Panc1 (cell line): Measurements from ENCODE around the gene RNF41. TPM values are rescaled to one million over a fixed set of nuclear protein-coding genes. Genes with fewer than 3 reads are reported as not detected.
A peak's percentile ranks its signal among the peaks of the same experiment; 100 is the strongest.

Source experiments
- ATAC-seq: fragments of 200-7000 bp; cut with Tn5 transposase; 2 replicates; pipeline ENCODE4 v1.9.1; 2020; ENCODE audit warnings: mild to moderate bottlenecking, moderate library complexity
- BruUV-seq: library from RNA; stranded (reverse); fragments of 400-500 nt; replicated peaks from 2 replicates; lab custom pipeline; 2021; lab: Mats Ljungman, UMichigan
- CTCF ChIA-PET: fragments of 300-600 bp; sonication (Branson Sonifier 250); formaldehyde crosslinking; loops from one replicate; lab custom pipeline; 2022; ENCODE audit warnings: antibody characterized with exemption; lab: Charles Lee
- POLR2A ChIA-PET: fragments of 300-600 bp; sonication (Branson Sonifier 250); formaldehyde crosslinking; loops from one replicate; lab custom pipeline; 2022; ENCODE audit warnings: antibody characterized with exemption; lab: Charles Lee
- DNase-seq: peaks from one replicate; pipeline ENCODE4 v3.0.0-alpha.2; 2010; ENCODE audit warnings: low read depth, low spot score
- H3K27ac ChIP-seq: 2 replicates; pipeline ENCODE4 v1.5.1; 2011; ENCODE audit warnings: mild to moderate bottlenecking, low read length, inconsistent platforms
- H3K27me3 ChIP-seq: fragments of 200-500 bp; sonication (Bioruptor generic); 2 replicates; pipeline ENCODE4 v1.6.0; 2014; ENCODE audit warnings: low read length, inconsistent platforms; ENCODE audit not compliant: control insufficient read depth, insufficient read depth
- H3K36me3 ChIP-seq: fragments of 200-500 bp; sonication (Bioruptor generic); 2 replicates; pipeline ENCODE4 v1.5.1; 2014; ENCODE audit warnings: inconsistent platforms, mild to moderate bottlenecking, low read length, moderate library complexity; ENCODE audit not compliant: control insufficient read depth, insufficient read depth
- H3K4me1 ChIP-seq: 2 replicates; pipeline ENCODE4 v1.5.1; 2011; ENCODE audit warnings: inconsistent platforms, mild to moderate bottlenecking, low read length, moderate library complexity; ENCODE audit not compliant: control insufficient read depth, insufficient read depth
- H3K4me3 ChIP-seq, 2 experiments: 2 replicates each; pipeline ENCODE4 v1.5.1; 2011 to 2012; ENCODE audit warnings: low read depth in 2 of 2, low read length in 2 of 2, mild to moderate bottlenecking in 2 of 2, inconsistent platforms in 1 of 2, moderate library complexity in 1 of 2
- H3K9me3 ChIP-seq: fragments of 200-500 bp; sonication (Bioruptor generic); 2 replicates; pipeline ENCODE4 v1.5.1; 2014; ENCODE audit warnings: low read depth, mild to moderate bottlenecking, inconsistent platforms, low read length, moderate library complexity; ENCODE audit not compliant: control insufficient read depth, insufficient read depth
- CTCF ChIP-seq: fragments of 450-650 bp; IDR thresholded peaks from 2 replicates; pipeline ENCODE4 v1.5.1; 2017; ENCODE audit warnings: mild to moderate bottlenecking
- POLR2AphosphoS5 ChIP-seq: IDR thresholded peaks from 2 replicates; pipeline ENCODE4 v1.6.1; 2012; ENCODE audit warnings: mild to moderate bottlenecking, low read depth, low read length, moderate library complexity
- SIN3A ChIP-seq: IDR thresholded peaks from 2 replicates; pipeline ENCODE4 v1.6.1; 2012; ENCODE audit warnings: low read depth, mild to moderate bottlenecking, low read length, moderate library complexity, borderline replicate concordance; ENCODE audit not compliant: insufficient read depth
- TCF7L2 ChIP-seq: IDR thresholded peaks from 2 replicates; pipeline ENCODE4 v1.6.1; 2011; ENCODE audit warnings: mild to moderate bottlenecking, low read depth, low read length, inconsistent platforms
- in situ Hi-C: cut with HindIII; loops from 2 replicates; pipeline ENCODE4 v1.10.0; 2016; ENCODE audit warnings: low sequenced_read_pairs, low pct_unique_long_range_greater_than_20kb
- intact Hi-C: fragments of 100-400 bp; cut with micrococcal nuclease; formaldehyde crosslinking; loops from one replicate; pipeline ENCODE4 v1.10.0; 2022; ENCODE audit not compliant: unreplicated experiment
- total RNA-seq: library from RNA; stranded (reverse); gene quantifications from one replicate; pipeline ENCODE4 v1.2.1, GENCODE V29; 2021; ENCODE audit not compliant: unreplicated experiment
- TF ChIP-seq, protein P1 (sequence below), 2 experiments: IDR thresholded peaks; 2 replicates each; pipeline ENCODE4 v1.6.1; 2011 to 2012; ENCODE audit warnings: low read depth in 2 of 2, control low read depth in 1 of 2, low read length in 1 of 2, mild to moderate bottlenecking in 1 of 2, moderate library complexity in 1 of 2; ENCODE audit not compliant: insufficient read depth in 1 of 2

The RNF41 gene
- total RNA-seq, 1 experiment from 2014 or later, result 35.3 TPM

GRCh38 chr12:56220611-56221231, 1.0 kb downstream of the RNF41 start:
- intact Hi-C loops, result no loop called here
- no peak for ATAC-seq
- TF ChIP-seq TCF7L2 (no peak), SIN3A (no peak), CTCF (no peak), POLR2AphosphoS5 (no peak)
- TF ChIP-seq, protein P1, sequence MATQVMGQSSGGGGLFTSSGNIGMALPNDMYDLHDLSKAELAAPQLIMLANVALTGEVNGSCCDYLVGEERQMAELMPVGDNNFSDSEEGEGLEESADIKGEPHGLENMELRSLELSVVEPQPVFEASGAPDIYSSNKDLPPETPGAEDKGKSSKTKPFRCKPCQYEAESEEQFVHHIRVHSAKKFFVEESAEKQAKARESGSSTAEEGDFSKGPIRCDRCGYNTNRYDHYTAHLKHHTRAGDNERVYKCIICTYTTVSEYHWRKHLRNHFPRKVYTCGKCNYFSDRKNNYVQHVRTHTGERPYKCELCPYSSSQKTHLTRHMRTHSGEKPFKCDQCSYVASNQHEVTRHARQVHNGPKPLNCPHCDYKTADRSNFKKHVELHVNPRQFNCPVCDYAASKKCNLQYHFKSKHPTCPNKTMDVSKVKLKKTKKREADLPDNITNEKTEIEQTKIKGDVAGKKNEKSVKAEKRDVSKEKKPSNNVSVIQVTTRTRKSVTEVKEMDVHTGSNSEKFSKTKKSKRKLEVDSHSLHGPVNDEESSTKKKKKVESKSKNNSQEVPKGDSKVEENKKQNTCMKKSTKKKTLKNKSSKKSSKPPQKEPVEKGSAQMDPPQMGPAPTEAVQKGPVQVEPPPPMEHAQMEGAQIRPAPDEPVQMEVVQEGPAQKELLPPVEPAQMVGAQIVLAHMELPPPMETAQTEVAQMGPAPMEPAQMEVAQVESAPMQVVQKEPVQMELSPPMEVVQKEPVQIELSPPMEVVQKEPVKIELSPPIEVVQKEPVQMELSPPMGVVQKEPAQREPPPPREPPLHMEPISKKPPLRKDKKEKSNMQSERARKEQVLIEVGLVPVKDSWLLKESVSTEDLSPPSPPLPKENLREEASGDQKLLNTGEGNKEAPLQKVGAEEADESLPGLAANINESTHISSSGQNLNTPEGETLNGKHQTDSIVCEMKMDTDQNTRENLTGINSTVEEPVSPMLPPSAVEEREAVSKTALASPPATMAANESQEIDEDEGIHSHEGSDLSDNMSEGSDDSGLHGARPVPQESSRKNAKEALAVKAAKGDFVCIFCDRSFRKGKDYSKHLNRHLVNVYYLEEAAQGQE (IDR thresholded peaks at IDR 0.05; ENCODE audit: insufficient read depth in 1 of 2, low read depth in 2 of 2, low read length in 1 of 2), result no peak
- CTCF ChIA-PET, result interaction anchor here (0.6 to 2.3 kb wide), 2 partner anchors 31 to 95 kb away, joined by 3 to 41 read pairs; partner anchors contain the start of gene SMARCC2
- Histone ChIP-seq H3K9me3 (no peaks in the 10 kb centered on the region), H3K36me3 (no peaks in the 10 kb centered on the region; the same call in 1 of the 2 replicates), H3K27me3 (no peaks in the 10 kb centered on the region), H3K27ac (peak overlapping the region; percentile 94), H3K4me1 (peaks cover 16% of the 10 kb centered on the region), H3K4me3 (peak overlapping the region; percentile 74 to 86)
- no TSS peak for BruUV-seq
- POLR2A ChIA-PET, result no interaction called here
- no peak for DNase-seq
- in situ Hi-C loops, result no loop called here

GRCh38 chr12:56219840-56220239, 1.9 kb downstream of the RNF41 start:
- Histone ChIP-seq H3K9me3 (no peaks in the 10 kb centered on the region), H3K4me1 (peaks cover 10% of the 10 kb centered on the region), H3K27me3 (no peaks in the 10 kb centered on the region), H3K27ac (no peak overlapping the region), H3K36me3 (no peaks in the 10 kb centered on the region; the same call in 1 of the 2 replicates), H3K4me3 (no peak overlapping the region)
- DNase-seq, result no peak
- no TSS peak for BruUV-seq
- CTCF ChIA-PET, result no interaction called here
- intact Hi-C loops, result no loop called here
- in situ Hi-C loops, result no loop called here
- ATAC-seq, result no peak
- TF ChIP-seq TCF7L2, result no peak
- TF ChIP-seq POLR2AphosphoS5, result no peak
- TF ChIP-seq, protein P1 (IDR thresholded peaks at IDR 0.05; ENCODE audit: insufficient read depth in 1 of 2, low read depth in 2 of 2, low read length in 1 of 2), result no peak
- TF ChIP-seq SIN3A, result no peak
- TF ChIP-seq CTCF, result no peak
- POLR2A ChIA-PET, result no interaction called here
